K562 (cell line): ENCODE results near the gene ASAH2B. TPM values are rescaled to one million over a fixed set of nuclear protein-coding genes. Genes with fewer than 3 reads are reported as not detected.

Source experiments
- DEAF1 ChIP-seq: fragments of 450-650 bp; formaldehyde crosslinking; IDR thresholded peaks from 2 replicates; pipeline ENCODE4 v1.4.0; 2020; ENCODE audit warnings: mild to moderate bottlenecking, moderate library complexity
- HIVEP1 ChIP-seq: fragments of 250-450 bp; sonication (Bioruptor Pico); IDR thresholded peaks from 2 replicates; pipeline ENCODE4 v1.4.0; 2020; ENCODE audit warnings: mild to moderate bottlenecking
- L3MBTL2 ChIP-seq: fragments of 450-650 bp; IDR thresholded peaks from 2 replicates; pipeline ENCODE4 v1.6.1; 2016; ENCODE audit warnings: mild to moderate bottlenecking, moderate library complexity
- LEF1 ChIP-seq: fragments of 450-650 bp; IDR thresholded peaks from 2 replicates; pipeline ENCODE4 v1.6.1; 2016; ENCODE audit warnings: mild to moderate bottlenecking
- MBD2 ChIP-seq: sonication (generic); IDR thresholded peaks from 2 replicates; pipeline ENCODE4 v1.6.1; 2016; ENCODE audit warnings: low read depth, borderline replicate concordance
- MIER1 ChIP-seq: fragments of 450-650 bp; IDR thresholded peaks from 2 replicates; pipeline ENCODE4 v1.6.1; 2016; ENCODE audit warnings: antibody characterized with exemption, mild to moderate bottlenecking, low read depth
- SMAD3 ChIP-seq: fragments of 450-650 bp; formaldehyde crosslinking; conservative IDR thresholded peaks from 2 replicates; pipeline ENCODE4 v1.4.0; 2020; ENCODE audit warnings: mild to moderate bottlenecking
- ZFX ChIP-seq: sonication (generic); formaldehyde crosslinking; IDR thresholded peaks from 2 replicates; pipeline ENCODE4 v1.8.0; 2022; ENCODE audit warnings: mild to moderate bottlenecking, missing genetic modification reagents, moderate library complexity
- ZNF175 ChIP-seq: fragments of 200-800 bp; sonication (Bioruptor generic); IDR thresholded peaks from 2 replicates; pipeline ENCODE4 v1.6.1; 2016; ENCODE audit warnings: low read depth, mild to moderate bottlenecking, missing genetic modification characterization, missing compliant biosample characterization
- ZNF212 ChIP-seq: fragments of 450-650 bp; formaldehyde crosslinking; IDR thresholded peaks from 2 replicates; pipeline ENCODE4 v1.4.0; 2020; ENCODE audit warnings: mild to moderate bottlenecking
- polyA plus RNA-seq, 8 experiments: library from polyadenylated mRNA; depleted of rRNA in 4 of 8; stranded (reverse) in 5 of 8; unstranded in 3 of 8; fragments of >200 nt; fragmentation: Nextera tagmentation in 2 of 8; fragmentation: Illumina TruSeq in 1 of 8; extraction: Ambion mirVana in 2 of 8; extraction: Trizol in 1 of 8; gene quantifications; 2 replicates each; pipeline versions ENCODE4 v1.2.1 to v1.2.3, GENCODE V29; 2011 to 2014; ENCODE audit warnings: inconsistent platforms in 1 of 8, missing spikeins in 1 of 8
- total RNA-seq, 7 experiments: library from RNA; depleted of rRNA in 6 of 7; stranded (reverse); fragments of >200 nt in 6 of 7; fragmentation: Illumina TruSeq in 2 of 7; extraction: Trizol in 2 of 7; gene quantifications; 2 replicates each; pipeline versions ENCODE4 v1.2.1 to v1.2.3, GENCODE V29; 2011 to 2021; ENCODE audit warnings: low replicate concordance in 1 of 7
- TF ChIP-seq, protein P1 (sequence below), 3 experiments: IDR thresholded peaks in 2 of 3; conservative IDR thresholded peaks in 1 of 3; 2 replicates each; pipeline ENCODE4 v1.5.1; 2011 to 2012; ENCODE audit warnings: low read length in 3 of 3, mild to moderate bottlenecking in 3 of 3, control low read depth in 2 of 3, improper control_type of control experiment in 1 of 3, inconsistent platforms in 1 of 3, low read depth in 1 of 3, mixed read lengths in 1 of 3, moderate library complexity in 1 of 3; ENCODE audit not compliant: insufficient read depth in 2 of 3
- TF ChIP-seq, protein P2 (sequence below), 2 experiments: fragments of 450-650 bp; formaldehyde crosslinking in 1 of 2; IDR thresholded peaks; 2 replicates each; pipeline versions ENCODE4 v1.4.0 to v1.6.1; 2014 to 2020; ENCODE audit warnings: mild to moderate bottlenecking in 2 of 2, borderline replicate concordance in 1 of 2, low read depth in 1 of 2
- TF ChIP-seq, protein P3 (sequence below): sonication (generic); formaldehyde crosslinking; IDR thresholded peaks from 2 replicates; pipeline ENCODE4 v1.8.1; 2022; ENCODE audit warnings: missing genetic modification reagents

Gene ASAH2B
- total and polyA plus RNA-seq, 9 of the 15 experiments (the other 6 are each of a cell fraction or from before 2014, with no cell fraction given), result 5.0 to 18.3 (median 14.4) TPM

- TF ChIP-seq, protein P1, sequence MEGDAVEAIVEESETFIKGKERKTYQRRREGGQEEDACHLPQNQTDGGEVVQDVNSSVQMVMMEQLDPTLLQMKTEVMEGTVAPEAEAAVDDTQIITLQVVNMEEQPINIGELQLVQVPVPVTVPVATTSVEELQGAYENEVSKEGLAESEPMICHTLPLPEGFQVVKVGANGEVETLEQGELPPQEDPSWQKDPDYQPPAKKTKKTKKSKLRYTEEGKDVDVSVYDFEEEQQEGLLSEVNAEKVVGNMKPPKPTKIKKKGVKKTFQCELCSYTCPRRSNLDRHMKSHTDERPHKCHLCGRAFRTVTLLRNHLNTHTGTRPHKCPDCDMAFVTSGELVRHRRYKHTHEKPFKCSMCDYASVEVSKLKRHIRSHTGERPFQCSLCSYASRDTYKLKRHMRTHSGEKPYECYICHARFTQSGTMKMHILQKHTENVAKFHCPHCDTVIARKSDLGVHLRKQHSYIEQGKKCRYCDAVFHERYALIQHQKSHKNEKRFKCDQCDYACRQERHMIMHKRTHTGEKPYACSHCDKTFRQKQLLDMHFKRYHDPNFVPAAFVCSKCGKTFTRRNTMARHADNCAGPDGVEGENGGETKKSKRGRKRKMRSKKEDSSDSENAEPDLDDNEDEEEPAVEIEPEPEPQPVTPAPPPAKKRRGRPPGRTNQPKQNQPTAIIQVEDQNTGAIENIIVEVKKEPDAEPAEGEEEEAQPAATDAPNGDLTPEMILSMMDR (IDR thresholded peaks at IDR 0.05 in 2 of 3, conservative IDR thresholded peaks at IDR 0.05 in 1 of 3; ENCODE audit: insufficient read depth in 2 of 3, low read depth in 1 of 3, low read length in 3 of 3), result peak; percentile 41 to 65 (median 50); a peak in 5 of 6 replicates
- no peak for TF ChIP-seq LEF1
- TF ChIP-seq, protein P2, sequence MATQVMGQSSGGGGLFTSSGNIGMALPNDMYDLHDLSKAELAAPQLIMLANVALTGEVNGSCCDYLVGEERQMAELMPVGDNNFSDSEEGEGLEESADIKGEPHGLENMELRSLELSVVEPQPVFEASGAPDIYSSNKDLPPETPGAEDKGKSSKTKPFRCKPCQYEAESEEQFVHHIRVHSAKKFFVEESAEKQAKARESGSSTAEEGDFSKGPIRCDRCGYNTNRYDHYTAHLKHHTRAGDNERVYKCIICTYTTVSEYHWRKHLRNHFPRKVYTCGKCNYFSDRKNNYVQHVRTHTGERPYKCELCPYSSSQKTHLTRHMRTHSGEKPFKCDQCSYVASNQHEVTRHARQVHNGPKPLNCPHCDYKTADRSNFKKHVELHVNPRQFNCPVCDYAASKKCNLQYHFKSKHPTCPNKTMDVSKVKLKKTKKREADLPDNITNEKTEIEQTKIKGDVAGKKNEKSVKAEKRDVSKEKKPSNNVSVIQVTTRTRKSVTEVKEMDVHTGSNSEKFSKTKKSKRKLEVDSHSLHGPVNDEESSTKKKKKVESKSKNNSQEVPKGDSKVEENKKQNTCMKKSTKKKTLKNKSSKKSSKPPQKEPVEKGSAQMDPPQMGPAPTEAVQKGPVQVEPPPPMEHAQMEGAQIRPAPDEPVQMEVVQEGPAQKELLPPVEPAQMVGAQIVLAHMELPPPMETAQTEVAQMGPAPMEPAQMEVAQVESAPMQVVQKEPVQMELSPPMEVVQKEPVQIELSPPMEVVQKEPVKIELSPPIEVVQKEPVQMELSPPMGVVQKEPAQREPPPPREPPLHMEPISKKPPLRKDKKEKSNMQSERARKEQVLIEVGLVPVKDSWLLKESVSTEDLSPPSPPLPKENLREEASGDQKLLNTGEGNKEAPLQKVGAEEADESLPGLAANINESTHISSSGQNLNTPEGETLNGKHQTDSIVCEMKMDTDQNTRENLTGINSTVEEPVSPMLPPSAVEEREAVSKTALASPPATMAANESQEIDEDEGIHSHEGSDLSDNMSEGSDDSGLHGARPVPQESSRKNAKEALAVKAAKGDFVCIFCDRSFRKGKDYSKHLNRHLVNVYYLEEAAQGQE (IDR thresholded peaks at IDR 0.05; ENCODE audit: borderline replicate concordance), result peak; percentile 34; the same call in 1 of the 2 replicates
- TF ChIP-seq, protein P2 (CRISPR knock-in tag; IDR thresholded peaks at IDR 0.05; ENCODE audit: low read depth), result no peak
- no peak for TF ChIP-seq MBD2
- no peak for TF ChIP-seq MIER1
- no peak for TF ChIP-seq SMAD3 (CRISPR knock-in tag)
- no peak for TF ChIP-seq HIVEP1 (CRISPR knock-in tag)
- TF ChIP-seq DEAF1 (CRISPR knock-in tag), result peak; percentile 61
- TF ChIP-seq, protein P3, sequence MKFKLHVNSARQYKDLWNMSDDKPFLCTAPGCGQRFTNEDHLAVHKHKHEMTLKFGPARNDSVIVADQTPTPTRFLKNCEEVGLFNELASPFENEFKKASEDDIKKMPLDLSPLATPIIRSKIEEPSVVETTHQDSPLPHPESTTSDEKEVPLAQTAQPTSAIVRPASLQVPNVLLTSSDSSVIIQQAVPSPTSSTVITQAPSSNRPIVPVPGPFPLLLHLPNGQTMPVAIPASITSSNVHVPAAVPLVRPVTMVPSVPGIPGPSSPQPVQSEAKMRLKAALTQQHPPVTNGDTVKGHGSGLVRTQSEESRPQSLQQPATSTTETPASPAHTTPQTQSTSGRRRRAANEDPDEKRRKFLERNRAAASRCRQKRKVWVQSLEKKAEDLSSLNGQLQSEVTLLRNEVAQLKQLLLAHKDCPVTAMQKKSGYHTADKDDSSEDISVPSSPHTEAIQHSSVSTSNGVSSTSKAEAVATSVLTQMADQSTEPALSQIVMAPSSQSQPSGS, result no peak
- no peak for TF ChIP-seq ZNF212 (CRISPR knock-in tag)
- TF ChIP-seq L3MBTL2, result no peak
- no peak for TF ChIP-seq ZFX (CRISPR knock-in tag)
- no peak for TF ChIP-seq ZNF175 (CRISPR knock-in tag)
Measured at GRCh38 chr10:50788951-50789945, 49.5 kb downstream of the ASAH2B start (continued).
